CD1c-positive myeloid dendritic cell (primary cell): ENCODE measurements around the gene VPS26B.
"Not testable (repeated sequence)": the region's sequence is repeated elsewhere in the genome, so short reads cannot be mapped to it uniquely, and the experiment has no call there.

Experiments used
- DNase-seq: peaks from one replicate; pipeline ENCODE4 v3.0.0-alpha.2; 2016; ENCODE audit errors: extremely low spot score

VPS26B gene

GRCh38 chr11:134231958-134232659 lies 7.6 kb downstream of the VPS26B start:
- DNase-seq: peak; percentile 23

- DNase-seq: no peak
Measured at GRCh38 chr11:134233729-134234179, 9.3 kb downstream of the VPS26B start.

- DNase-seq: no peak
Measured at GRCh38 chr11:134235399-134235798, 10.9 kb downstream of the VPS26B start.

GRCh38 chr11:134236834-134237556 lies 12.5 kb downstream of the VPS26B start:
- DNase-seq: no peak

- no peak for DNase-seq
Measured at GRCh38 chr11:134237557-134237922, 13.1 kb downstream of the VPS26B start.

- DNase-seq: no peak
Measured at GRCh38 chr11:134238956-134239355, 14.5 kb downstream of the VPS26B start.

GRCh38 chr11:134240592-134240991 lies 16.1 kb downstream of the VPS26B start:
- DNase-seq: no peak

- DNase-seq: no peak
Measured at GRCh38 chr11:134242376-134242775, 17.9 kb downstream of the VPS26B start.

- no peak for DNase-seq
Measured at GRCh38 chr11:134243913-134244312, 19.4 kb downstream of the VPS26B start.

- no peak for DNase-seq
Measured at GRCh38 chr11:134244593-134244992, 20.1 kb downstream of the VPS26B start.

GRCh38 chr11:134245434-134245833 lies 21.0 kb downstream of the VPS26B start:
- no peak for DNase-seq

- no peak for DNase-seq
Measured at GRCh38 chr11:134246100-134246499, 21.6 kb downstream of the VPS26B start.

GRCh38 chr11:134246678-134247077 lies 22.2 kb downstream of the VPS26B start:
- DNase-seq: no peak

GRCh38 chr11:134248910-134249480 lies 24.5 kb downstream of the VPS26B start:
- no peak for DNase-seq

GRCh38 chr11:134250246-134250645 lies 25.8 kb downstream of the VPS26B start:
- DNase-seq: peak; percentile 43

GRCh38 chr11:134250675-134251074 lies 26.2 kb downstream of the VPS26B start:
- DNase-seq: no peak

GRCh38 chr11:134252346-134253187 lies 28.1 kb downstream of the VPS26B start:
- peak; percentile 52 for DNase-seq

GRCh38 chr11:134253188-134253993 lies 28.9 kb downstream of the VPS26B start, which contains the start of the genes ACAD8 and THYN1:
Gene ACAD8 (plus strand): TSS chr11:134253568. CDS start chr11:134253601, 33 bp downstream.
Gene THYN1 (minus strand): TSS chr11:134253352. CDS start chr11:134252882, 470 bp downstream.
- peak; percentile 97 for DNase-seq

GRCh38 chr11:134254433-134255183 lies 30.1 kb downstream of the VPS26B start:
- DNase-seq: peak; percentile 12

GRCh38 chr11:134255184-134255561 lies 30.7 kb downstream of the VPS26B start:
- DNase-seq: not testable (repeated sequence)
